Measurements from ENCODE around the gene CELF4.

CELF4 gene

GRCh38 chr18:37294951-37295350, 270.6 kb downstream of the CELF4 start:
- in situ Hi-C loops (cut with MboI; ENCODE audit: low pct_unique_long_range_greater_than_20kb, low sequenced_read_pairs, unreplicated experiment) = no loop called here
- TF ChIP-seq CTCF (IDR thresholded peaks at IDR 0.05; ENCODE audit: extremely low read depth, insufficient read depth, missing control alignments) = peak; percentile 36

DNA sequence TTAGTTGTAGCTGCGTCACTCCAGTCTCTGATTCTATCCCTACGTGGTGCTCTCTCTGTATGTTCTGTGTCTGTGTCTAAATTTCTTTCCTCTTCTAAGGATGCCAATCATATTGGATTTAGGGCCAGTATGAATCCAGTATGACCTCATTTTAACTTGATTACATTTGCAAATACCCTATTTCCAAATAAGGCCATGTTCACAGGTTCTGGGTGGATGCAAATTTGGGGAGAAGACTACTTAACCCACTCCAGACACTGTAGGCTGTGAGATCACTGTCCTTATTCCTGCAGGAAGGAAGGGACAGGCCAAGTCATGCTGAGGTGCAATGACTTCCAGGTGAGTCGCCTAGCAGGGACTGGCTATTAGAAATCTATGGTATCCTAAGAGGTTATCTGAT, 272.2 kb downstream of the CELF4 start:
- in situ Hi-C loops (cut with MboI; ENCODE audit: low pct_unique_long_range_greater_than_20kb, low sequenced_read_pairs, unreplicated experiment) = no loop called here
- no peak for DNase-seq (ENCODE audit: low spot score)
- TF ChIP-seq CTCF (IDR thresholded peaks at IDR 0.05; ENCODE audit: extremely low read depth, insufficient read depth, missing control alignments) = no peak

More at GRCh38 chr18:37294951-37295350, 270.6 kb downstream of the CELF4 start:
- no peak for DNase-seq (ENCODE audit: low spot score)

DNA sequence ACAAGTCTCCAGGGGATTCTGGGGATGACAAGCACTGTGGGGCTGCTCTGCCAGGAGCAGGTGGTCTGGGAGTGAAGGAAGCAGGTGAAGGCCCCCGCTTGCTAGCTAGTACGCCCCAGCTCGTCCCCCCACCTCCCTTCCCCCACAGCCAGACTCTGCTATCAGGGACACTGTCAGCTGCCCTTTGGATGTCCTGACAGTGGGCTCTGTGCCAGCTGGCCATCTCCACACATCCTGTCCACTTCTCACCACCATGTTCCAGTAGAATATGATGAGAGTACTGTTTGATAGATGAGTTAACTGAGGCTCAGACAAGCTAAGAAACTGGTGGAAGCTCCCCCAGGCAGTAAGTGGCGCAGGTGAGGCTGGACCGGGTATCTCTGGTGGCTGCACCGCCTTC, 276.2 kb downstream of the CELF4 start:
- in situ Hi-C loops (cut with MboI; ENCODE audit: low pct_unique_long_range_greater_than_20kb, low sequenced_read_pairs, unreplicated experiment) = no loop called here
- no peak for DNase-seq (ENCODE audit: low spot score)
- TF ChIP-seq CTCF (IDR thresholded peaks at IDR 0.05; ENCODE audit: extremely low read depth, insufficient read depth, missing control alignments) = no peak

GRCh38 chr18:37287601-37288000, 278.0 kb downstream of the CELF4 start:
- in situ Hi-C loops (cut with MboI; ENCODE audit: low pct_unique_long_range_greater_than_20kb, low sequenced_read_pairs, unreplicated experiment) = no loop called here

DNA sequence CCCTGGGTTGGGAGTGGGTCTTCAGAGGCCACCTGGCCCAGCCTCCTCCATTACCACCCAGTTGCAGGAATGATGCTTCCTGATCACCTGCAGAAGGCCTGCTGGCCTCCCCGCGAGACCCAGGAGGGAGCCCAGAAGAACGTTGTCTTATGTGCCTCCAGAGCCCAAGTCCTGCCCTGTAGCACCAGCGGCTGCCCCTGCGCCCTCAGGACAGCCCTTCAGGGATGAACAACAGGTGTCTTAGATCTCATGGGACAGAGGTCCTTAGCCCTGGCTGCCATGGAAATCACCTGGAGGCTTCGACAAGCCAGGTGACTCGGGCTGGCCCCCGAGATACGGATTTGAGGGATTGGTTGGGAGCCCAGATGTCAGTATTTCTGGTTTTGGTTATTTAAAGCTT, 278.8 kb downstream of the CELF4 start:
- no peak for TF ChIP-seq CTCF (IDR thresholded peaks at IDR 0.05; ENCODE audit: extremely low read depth, insufficient read depth, missing control alignments)
- in situ Hi-C loops (cut with MboI; ENCODE audit: low pct_unique_long_range_greater_than_20kb, low sequenced_read_pairs, unreplicated experiment) = no loop called here
- no peak for DNase-seq (ENCODE audit: low spot score)

More at GRCh38 chr18:37287601-37288000, 278.0 kb downstream of the CELF4 start:
- TF ChIP-seq CTCF (IDR thresholded peaks at IDR 0.05; ENCODE audit: extremely low read depth, insufficient read depth, missing control alignments) = no peak
- no peak for DNase-seq (ENCODE audit: low spot score)

DNA sequence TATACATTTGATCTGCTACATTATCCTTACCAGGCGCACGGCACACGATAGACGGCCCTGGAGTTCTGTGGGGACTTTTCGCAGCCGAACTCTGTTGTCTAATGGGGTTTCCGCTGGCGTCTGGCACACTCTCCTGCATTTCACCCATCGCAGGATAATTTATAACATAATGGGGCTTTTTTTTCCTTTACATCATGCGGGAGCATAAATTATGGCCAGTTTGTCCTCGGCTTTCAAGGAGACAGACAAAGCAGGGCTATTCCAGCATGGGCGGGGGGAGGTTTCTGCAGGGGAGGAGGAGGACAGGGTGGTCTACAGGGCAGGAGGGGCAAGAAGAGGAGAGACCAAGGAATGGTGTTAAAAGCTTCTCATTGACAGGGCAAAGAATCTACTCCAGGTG, 279.8 kb downstream of the CELF4 start:
- in situ Hi-C loops (cut with MboI; ENCODE audit: low pct_unique_long_range_greater_than_20kb, low sequenced_read_pairs, unreplicated experiment) = no loop called here
- no peak for DNase-seq (ENCODE audit: low spot score)
- no peak for TF ChIP-seq CTCF (IDR thresholded peaks at IDR 0.05; ENCODE audit: extremely low read depth, insufficient read depth, missing control alignments)

DNA sequence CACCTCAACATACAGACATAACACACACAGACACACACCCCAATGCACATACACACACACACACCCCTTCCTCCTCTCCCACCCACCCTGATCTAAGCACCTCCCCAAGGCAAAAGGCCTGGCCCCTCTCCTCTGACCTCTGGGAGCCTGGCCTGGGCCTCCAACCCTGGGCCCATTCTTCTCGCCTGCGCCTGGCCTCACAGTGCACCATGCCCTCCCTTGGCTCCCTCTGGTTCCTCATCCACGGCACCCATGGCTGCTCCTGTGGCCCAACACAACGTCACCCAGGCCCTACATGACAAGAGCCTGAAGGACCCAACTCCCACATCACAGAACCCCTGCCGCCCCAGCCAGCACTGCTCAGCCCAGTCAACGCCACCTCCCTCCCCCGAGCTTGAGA, 281.3 kb downstream of the CELF4 start:
- no peak for DNase-seq (ENCODE audit: low spot score)
- in situ Hi-C loops (cut with MboI; ENCODE audit: low pct_unique_long_range_greater_than_20kb, low sequenced_read_pairs, unreplicated experiment) = no loop called here
- TF ChIP-seq CTCF (IDR thresholded peaks at IDR 0.05; ENCODE audit: extremely low read depth, insufficient read depth, missing control alignments) = no peak
